Measurements from ENCODE around the gene IYD.
"Not testable (repeated sequence)": the region's sequence is repeated elsewhere in the genome, so short reads cannot be mapped to it uniquely, and the experiment has no call there.

The IYD gene

DNA sequence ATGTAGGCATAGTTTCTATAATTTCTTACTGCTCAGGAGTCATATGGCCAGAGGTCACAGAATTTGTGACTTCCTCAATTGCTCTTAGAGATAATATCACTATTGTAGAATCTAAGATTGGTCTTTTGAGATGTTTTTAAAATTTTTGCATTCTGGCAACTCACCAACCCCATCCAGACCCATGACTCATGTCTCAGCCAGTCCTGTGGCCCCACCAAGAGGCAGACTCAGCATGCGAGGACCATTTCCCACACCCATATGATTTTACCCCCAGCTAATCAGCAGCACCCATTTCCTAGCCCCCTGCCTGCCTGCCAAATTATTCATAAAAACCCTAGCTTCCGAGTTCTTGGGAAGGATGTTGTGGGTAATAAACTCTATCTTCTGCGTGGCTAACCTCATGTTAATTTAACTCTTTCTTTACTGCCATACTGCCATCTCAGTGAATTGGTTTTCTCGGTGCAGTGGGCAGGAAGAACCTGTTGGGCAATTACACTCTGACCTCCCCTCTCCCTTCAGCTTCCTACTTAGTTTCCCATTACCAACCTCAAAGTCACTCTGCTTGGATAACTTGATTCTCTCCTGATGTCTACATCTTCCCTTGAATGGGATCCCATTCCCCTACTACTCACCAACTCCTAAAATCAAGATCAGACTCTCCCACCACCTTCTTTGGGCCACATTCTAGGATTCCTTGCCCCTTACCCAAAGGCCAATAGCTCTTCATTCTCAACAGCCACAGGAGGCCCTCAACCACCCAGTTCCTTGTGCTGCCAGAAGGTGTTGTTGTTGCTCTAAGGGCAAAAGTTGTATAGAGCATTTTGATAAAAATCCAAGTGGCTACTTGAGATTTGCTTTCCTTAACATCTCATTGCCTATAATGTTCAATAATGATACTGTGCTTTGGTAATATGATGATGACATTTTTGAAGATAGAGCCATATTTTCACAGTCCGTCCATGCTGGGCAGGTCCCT, 16.2 kb upstream of the IYD start:
- DNase-seq (ENCODE audit: low read depth in 1 of 2, low spot score in 1 of 2), result no peak

DNA sequence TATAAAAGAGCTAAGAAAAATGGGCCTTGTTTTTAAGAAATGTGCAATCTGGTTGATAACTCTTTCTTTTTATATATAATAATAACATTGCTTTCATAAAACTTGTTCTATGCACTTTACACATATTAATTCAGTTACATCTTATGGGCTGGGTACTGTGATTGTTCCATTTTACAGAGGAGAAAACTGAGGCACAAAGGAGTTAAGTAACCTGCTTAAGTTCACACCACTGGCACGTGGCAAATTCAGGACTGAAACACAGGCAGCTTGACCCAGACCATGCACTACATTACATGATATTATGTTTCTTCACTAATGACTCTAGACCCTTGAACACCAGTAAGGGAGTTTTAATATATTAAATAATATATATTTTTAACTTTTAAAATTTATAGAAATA, 15.4 kb upstream of the IYD start:
- no peak for DNase-seq (ENCODE audit: low read depth in 1 of 2, low spot score in 1 of 2)

DNA sequence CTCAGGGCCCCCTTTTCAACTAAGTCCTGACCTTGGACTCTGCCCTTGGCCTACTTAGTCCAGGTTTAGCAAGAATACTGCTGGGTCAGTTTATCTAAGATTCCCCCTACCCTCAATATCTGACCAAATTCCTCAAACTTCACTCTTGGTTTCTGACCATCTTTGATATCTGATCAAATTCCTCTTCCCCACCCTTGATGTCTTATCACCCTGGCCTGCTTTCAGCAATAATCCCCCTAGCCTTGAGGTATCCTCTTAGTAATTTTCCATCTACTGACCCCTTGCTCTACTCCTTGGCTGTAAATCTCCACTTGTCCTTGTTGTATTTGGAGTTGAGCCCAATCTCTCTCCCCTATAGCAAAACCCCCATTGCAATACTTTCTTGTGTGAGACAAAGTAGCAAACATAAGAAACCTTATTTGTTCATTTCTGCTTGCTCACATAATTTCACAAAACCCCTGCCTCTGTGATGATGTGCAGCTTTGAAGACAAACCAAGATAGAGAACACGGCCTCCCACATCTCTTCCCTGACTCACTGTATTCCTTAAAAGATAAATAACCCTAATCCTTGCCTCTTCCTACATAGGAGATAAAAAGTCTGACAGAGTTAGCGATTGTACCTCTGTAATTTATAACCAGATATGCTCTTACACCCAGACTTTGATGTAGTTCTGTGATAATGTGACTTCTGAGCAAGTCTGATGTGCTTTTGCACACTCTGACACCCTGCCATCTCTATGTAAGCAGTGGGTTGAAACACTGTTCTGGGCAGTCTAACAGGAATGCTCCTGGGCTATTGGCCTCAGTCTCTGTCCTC, 13.8 kb upstream of the IYD start:
- DNase-seq (ENCODE audit: low read depth in 1 of 2, low spot score in 1 of 2), result no peak

DNA sequence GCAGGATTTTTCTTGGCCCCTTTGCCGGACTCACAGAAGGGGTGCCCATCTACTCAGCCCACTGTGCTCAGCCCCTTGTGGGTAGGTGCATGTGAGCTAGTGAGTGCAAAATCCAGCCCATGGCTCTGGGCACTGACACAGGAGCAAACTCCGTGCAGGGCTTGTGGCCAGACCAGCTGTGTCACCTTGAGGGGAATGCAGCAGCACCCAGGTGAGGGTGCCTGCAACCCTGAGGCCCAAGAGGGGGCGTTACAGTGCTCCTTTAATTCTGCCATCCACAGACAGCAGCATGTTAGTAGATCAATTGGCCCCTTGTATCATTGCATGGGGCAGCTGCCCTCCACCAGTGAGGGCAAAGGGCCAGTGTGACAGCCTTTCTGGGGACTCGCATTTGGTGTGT, 12.9 kb upstream of the IYD start:
- no peak for DNase-seq (ENCODE audit: low read depth in 1 of 2, low spot score in 1 of 2)

DNA sequence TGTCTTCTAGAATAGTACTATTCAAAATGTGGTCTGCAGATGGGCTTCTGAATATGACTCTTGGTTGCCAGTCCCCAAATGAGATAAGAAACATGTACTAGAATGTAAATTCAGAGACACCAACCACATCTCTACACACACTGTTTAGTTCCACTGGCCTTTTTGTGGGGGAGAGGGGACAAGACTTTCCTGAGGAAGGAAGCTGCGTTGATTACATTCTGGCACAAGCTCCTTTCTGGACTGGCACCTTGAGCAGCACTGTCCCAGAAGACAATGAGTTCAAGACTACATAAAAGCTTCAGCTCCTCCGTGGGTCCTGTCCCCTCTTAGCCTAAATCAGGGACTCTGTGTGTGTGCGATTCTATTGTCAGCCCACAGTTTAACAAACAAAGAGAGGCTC, 6.9 kb upstream of the IYD start:
- no peak for DNase-seq (ENCODE audit: low read depth in 1 of 2, low spot score in 1 of 2)

DNA sequence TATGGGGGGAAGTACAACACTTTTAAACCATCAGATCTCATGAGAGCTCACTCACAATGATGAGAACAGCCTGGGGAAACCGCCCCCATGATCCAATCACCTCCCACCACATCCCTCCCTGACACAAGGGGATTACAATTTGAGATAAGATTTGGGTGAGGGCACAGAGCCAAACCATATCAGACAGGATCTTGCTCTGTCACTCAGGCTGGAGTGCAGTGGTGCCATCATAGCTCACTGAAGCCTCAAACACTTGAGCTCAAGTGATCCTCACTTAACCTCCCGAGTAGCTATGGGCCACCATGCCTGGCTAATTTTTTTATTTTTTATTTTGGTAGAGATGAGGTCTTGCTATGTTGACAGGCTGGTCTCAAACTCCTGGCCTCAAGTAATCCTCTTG, 5.1 kb upstream of the IYD start:
- no peak for DNase-seq (ENCODE audit: low read depth in 1 of 2, low spot score in 1 of 2)

DNA sequence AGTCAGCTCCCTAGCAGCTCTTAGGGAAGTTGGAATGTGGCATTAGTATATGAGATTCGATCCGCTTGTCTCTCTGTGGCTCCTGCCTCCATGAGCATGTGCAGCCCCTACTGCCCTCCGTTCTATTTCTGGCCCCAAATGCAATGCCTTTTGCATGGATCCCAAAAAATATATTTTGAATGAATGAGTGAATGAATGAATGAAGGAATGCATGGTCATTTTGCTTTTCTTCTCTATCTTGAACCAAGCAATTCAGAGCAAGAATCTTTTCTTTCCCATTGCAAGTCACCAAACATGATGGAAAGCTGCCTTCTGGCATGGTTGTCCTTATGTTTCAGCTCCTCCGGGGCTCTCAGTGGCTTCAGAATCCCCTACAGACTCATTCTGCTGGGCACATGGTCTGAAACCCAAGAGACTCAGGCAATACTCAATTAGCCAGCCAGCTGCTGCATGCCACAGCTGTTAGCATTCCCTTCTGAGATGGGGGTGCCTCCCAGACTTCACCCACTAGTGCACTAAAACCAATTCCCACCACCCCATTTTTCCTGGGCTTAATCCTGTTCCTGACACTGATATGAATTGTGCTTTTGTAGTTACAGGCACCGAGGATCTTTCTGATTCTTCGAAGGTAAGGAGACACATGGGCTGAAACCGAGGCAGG, 2.6 kb upstream of the IYD start:
- no peak for DNase-seq (ENCODE audit: low read depth in 1 of 2, low spot score in 1 of 2)

DNA sequence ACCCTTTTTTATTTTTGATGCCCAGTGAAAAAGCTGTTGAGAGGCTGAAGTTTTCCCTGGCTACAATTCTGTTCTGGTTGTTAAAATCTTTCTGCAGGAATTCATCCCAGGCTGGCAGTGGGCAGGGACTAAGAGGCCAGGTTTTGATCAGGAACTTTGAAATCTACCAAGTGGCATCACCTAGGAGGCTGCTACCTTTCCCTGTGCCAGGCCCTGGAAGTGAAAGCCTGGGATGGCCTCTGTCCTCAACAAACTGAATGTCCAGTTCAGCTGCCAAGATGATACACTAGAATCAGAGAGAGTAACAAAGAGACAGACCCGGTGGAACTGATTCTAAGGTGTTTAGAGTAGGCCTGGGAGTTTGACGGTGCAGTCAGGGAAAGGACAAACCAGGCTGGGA, 596 bp downstream of the IYD start:
- DNase-seq (ENCODE audit: low read depth in 1 of 2, low spot score in 1 of 2), result no peak

DNA sequence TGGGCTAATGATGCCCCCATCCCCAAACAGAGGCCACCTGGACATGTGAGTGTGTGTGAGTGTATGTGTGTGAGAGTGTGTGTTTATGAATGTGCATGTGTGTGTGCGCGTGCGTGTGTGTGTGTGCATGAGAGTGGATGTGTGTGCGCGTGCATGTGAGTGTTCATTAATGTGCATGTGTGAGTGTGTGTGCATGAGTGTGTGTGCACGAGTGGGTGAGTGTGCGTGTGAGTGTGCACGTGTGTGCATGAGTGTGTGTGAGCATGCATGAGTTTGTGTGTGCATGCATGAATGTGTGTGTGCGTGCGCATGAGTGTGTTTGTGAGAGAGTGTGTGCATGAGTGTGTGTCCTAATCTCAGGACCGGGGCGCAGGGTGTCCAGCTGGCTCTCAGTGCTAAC, 1.3 kb downstream of the IYD start:
- no peak for DNase-seq (ENCODE audit: low read depth in 1 of 2, low spot score in 1 of 2)

DNA sequence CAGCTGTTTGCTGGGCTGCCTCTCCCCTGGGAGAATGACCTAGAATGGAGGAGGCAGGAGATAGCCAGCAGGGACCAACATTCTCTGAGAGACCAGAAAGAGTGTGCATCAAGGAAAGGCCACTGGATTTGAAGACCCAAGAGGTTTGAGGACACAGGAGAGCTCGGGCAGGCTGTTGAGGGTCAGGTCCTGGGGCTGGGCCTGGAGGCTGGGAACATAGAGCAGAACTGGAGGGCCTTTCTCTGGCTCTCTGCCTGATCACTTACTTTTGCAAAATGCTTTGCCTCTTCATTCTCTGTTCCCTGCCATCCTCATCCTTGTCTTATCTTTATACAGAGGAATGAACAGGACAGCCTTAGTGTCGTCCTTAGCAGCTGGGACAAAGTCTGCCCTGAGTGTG, 2.5 kb downstream of the IYD start:
- no peak for DNase-seq (ENCODE audit: low read depth in 1 of 2, low spot score in 1 of 2)

DNA sequence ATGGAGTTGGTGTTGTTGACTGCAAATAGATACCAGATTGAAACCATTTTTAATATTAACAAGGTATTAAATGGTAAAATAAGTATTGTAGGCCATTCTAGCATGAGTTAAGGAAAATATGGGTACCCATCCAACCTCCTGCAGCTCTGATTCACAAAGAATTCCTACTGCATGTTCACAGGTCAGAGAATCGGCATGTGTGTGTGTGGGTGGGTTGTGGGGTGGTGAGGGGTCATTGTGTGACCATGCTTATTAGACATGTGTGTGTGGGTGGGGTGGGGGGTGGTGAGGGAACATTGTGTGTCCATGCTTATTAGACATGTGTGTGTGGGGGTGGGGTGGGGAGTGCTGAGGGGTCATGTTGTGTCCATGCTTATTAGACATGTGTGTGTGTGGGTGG, 3.2 kb downstream of the IYD start:
- DNase-seq (ENCODE audit: low read depth in 1 of 2, low spot score in 1 of 2), result no peak

DNA sequence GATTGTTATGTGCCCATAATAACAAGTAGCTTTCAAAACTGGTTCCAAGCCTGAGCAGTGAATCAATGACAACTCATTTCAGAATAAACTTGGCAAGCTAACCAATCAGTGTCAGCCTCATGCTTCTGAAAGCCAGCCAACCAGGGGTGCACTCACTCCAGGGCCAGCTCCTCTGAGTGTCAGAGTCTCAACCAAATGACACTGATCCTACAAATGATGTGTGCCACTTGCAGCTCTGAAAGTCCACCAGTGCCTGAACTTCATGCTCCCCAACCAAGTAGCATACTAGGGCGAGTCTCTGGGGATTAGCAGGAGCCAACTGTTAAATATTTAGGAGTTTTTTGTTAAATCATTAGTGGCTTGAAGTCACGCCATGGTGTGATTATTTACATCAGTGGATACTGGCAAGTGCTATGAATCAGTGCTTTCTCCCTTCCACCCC, 4.5 kb downstream of the IYD start:
- no peak for DNase-seq (ENCODE audit: low read depth in 1 of 2, low spot score in 1 of 2)

DNA sequence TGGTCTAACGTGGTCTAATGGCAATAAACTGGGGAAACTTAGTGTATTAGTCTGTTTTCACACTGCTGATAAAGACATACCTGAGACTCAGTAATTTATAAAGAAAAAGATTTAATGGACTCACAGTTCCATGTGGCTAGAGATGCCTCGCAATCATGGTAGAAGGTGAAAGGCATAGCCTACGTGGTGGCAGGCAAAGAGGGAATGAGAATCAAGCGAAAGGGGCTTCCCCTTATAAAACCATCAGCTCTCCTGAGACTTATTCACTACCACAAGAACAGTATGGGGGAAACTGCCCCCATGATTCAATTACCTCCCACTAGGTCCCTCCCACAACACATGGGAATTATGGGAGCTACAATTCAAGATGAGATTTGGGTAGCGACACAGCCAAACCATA, 5.5 kb downstream of the IYD start:
- not testable (repeated sequence) for DNase-seq (ENCODE audit: low read depth in 1 of 2, low spot score in 1 of 2)

DNA sequence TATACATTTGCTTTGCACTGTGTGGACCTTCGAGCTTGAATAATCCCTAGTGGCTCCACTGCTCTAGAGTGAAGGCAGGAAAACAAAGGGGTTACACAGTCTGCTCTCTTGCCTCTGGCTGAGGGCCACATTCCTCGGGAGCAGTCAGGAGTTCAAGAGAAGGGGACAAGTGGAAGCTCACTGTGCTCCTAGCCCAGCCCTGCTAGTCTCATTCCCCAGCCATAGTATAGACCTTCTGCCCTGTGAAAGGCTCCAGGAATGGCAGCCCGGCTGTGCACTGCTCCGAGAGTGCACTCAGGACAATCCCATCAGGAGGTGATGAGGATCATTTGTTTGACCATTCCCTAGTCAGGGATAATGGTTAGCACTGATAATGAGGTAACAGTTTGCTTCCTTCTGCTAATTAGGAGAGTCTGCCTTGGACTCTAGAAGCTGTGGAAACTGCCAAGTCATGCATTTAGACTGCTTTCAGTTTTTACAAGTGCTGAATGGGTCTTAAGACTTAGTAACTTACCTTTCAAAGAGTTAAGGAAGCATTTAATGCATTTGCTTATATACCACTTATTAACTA, 8.5 kb downstream of the IYD start:
- no peak for DNase-seq (ENCODE audit: low read depth in 1 of 2, low spot score in 1 of 2)

DNA sequence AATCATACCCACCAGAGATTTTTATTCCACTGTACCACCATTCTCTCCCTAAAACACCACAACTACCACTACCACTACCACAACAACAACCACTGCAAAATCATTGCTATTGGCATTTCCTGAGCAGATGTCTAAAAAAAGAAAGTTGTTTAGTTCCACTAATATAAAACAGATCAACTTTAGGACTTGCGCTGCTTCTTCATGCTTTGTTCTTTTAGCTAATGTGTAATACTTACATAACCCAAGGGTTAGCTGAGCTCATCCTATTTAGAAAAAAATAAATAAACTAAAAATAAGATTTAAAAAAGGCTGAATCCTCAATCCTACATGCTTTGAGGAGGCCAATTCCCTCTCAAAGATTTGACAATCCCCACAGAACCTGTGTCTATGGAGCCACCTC, 11.4 kb downstream of the IYD start:
- DNase-seq (ENCODE audit: low read depth in 1 of 2, low spot score in 1 of 2), result no peak

DNA sequence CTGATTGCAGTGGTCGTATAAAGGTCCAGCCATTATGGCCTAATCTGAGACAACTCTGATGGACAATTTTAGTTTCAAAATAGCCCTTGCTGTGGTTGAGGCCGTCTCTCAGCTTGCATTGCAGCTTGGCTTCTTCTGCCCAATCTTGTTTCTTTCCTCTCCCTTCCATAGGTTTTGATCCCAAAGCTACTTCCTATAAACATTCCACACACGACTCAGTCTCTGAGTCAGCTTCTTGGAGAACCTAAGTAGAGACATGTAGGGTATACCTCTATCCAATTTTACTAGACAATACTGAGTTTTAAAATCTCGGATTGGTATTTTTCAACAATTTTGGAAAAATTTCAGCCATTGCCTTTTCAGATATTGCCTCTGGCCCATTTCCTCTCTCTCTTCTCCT, 13.4 kb downstream of the IYD start:
- DNase-seq (ENCODE audit: low read depth in 1 of 2, low spot score in 1 of 2), result no peak

DNA sequence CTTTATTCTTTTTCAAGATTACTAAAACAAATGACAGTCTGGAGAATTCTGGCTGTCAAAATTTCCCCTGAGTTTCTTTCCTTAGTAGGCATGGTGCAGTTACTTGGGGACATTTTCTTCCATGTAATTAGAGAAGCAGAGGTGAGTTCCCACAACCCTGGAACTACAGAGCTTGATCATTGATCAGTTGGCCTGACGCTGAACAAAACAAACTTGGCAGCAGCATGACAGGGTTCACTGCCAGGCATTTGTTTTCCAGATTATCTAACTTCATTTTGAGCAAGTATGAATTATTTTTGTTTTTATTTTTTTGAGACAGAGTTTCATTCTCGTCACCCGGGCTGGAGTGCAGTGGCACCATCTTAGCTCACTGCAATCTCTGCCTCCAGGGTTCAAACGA, 22.6 kb downstream of the IYD start:
- no peak for DNase-seq (ENCODE audit: low read depth in 1 of 2, low spot score in 1 of 2)

DNA sequence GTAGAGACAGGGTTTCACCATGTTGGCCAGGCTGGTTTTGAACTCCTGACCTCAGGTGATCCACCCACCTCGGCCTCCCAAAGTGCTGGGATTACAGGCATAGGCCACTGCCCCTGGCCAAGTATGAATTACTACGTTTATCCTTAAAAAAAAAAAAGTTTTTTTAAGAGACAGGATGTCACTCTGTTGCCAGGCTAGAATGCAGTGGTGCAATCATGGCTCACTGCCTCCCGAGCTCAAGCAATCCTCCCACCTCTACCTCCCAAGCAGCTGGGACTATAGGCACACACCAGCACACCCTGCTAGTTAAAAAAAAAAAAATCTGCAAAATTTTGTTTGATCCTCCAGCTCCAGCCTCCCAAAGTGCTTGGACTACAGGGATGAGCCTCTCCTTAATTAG, 23.1 kb downstream of the IYD start:
- DNase-seq (ENCODE audit: low read depth in 1 of 2, low spot score in 1 of 2), result no peak

DNA sequence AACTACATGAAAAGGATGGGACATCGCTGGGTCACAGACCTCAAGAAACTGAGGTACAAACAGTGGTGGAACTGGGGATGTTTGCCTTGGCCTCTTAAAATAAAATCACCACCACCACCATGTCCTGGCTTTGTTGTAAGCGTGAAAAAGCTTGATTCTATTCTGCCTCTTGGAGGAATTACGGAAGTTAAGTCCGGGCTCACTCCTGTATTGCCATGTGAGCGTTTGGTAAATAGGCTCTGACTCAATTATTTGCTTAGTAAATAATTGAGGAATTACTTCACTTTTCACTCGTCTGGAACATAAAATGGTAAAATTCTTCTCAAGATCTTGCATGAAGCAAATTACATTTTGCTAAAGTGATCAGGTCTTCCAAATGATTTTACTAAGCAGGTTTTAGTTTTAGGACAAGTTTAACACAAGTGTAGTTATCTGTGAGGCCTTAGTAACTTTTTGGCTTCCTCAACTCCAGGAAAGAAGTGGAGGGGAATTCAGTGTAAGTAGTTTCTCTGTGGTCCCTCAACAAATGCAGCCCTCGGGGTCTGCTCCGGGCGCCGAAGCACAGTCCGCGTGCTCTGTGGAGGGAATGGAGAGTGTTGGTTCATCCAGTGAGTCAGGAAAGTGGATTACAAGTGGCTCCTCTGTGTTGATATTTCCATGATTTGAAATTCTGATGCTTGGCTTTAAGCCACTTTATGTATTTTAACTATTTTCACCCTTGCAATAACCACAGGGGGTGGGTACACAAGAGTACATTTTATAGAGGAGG, 23.8 kb downstream of the IYD start:
- no peak for DNase-seq (ENCODE audit: low read depth in 1 of 2, low spot score in 1 of 2)

DNA sequence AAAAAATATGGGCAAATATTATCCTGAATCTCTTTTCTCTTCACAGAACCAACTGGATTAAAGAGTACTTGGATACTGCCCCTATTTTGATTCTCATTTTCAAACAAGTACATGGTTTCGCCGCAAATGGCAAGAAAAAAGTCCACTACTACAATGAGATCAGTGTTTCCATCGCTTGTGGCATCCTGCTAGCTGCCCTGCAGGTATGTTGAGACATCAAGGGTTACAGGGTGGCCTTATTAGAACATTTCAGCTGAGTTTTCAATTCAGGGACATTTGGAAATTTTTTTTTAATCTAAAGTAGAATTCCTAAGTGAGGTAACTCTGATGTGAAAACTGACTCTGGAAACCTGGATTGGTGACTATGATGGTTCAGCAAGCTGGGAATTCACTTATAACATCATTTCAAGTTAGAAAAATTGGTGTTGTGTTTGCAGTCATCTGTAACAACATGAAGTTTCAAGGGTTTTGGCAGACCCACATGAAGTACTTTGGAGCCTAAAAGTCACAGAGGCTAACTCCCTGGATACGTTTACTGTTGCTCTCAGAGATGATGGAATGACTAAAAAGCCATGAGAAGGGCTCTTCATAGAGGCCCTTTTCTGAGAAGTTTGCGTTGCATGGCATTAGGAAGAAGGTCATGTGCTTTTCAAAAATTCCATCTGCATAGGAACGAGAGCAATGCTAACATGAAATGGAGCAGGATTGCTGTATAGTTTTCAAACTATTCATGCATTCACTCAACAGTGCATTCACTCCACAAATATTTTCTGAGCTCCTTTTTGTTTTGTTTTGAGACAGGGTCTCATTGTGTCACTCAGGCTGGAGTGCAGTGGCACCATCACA, 25.5 kb downstream of the IYD start:
- no peak for DNase-seq (ENCODE audit: low read depth in 1 of 2, low spot score in 1 of 2)
